HEK293 (cell line): Measurements from ENCODE around the gene TNFRSF8.
A peak's percentile ranks its signal among the peaks of the same experiment; 100 is the strongest.

ENCODE experiments used
- CTCF ChIA-PET: fragments of 350-600 bp; formaldehyde crosslinking; extraction: SDS; loops from one replicate; lab custom pipeline; 2021; ENCODE audit warnings: antibody characterized with exemption; lab: Yijun Ruan, JAX
- POLR2A ChIA-PET: fragments of 300-600 bp; formaldehyde crosslinking; extraction: SDS; loops from one replicate; lab custom pipeline; 2020; ENCODE audit warnings: antibody characterized with exemption, inconsistent platforms; lab: Yijun Ruan, JAX
- H3K27ac ChIP-seq: fragments of 200-500 bp; sonication (Bioruptor generic); 2 replicates; pipeline ENCODE4 v1.5.1; 2014; ENCODE audit warnings: low read depth, low read length, control low read depth, inconsistent platforms; ENCODE audit errors: extremely low read depth
- H3K36me3 ChIP-seq, 2 experiments: fragments of 200-500 bp in 1 of 2; sonication (Bioruptor generic) in 1 of 2; 1 replicate in 1 of 2; 2 replicates in 1 of 2; pipeline ENCODE4 v1.5.1; 2014 to 2017; ENCODE audit warnings: inconsistent platforms in 2 of 2, low read length in 2 of 2; ENCODE audit not compliant: control insufficient read depth in 2 of 2, insufficient read depth in 1 of 2
- H3K4me1 ChIP-seq: fragments of 200-500 bp; sonication (Bioruptor generic); 2 replicates; pipeline ENCODE4 v1.5.1; 2014; ENCODE audit warnings: mild to moderate bottlenecking, low read length, inconsistent platforms; ENCODE audit not compliant: control insufficient read depth, insufficient read depth
- H3K4me3 ChIP-seq: 2 replicates; pipeline ENCODE4 v1.5.1; 2011; ENCODE audit warnings: low read depth, mild to moderate bottlenecking, control low read depth, low read length, moderate library complexity
- H3K9me3 ChIP-seq: fragments of 200-500 bp; sonication (Bioruptor generic); 2 replicates; pipeline ENCODE4 v1.5.1; 2014; ENCODE audit warnings: low read depth, low read length, inconsistent platforms; ENCODE audit not compliant: control insufficient read depth, insufficient read depth
- GFI1B ChIP-seq: fragments of 450-650 bp; formaldehyde crosslinking; IDR thresholded peaks from 2 replicates; pipeline ENCODE4 v1.5.1; 2016; ENCODE audit warnings: missing biosample characterization, missing genetic modification characterization
- GLIS1 ChIP-seq: fragments of 450-650 bp; formaldehyde crosslinking; IDR thresholded peaks from 2 replicates; pipeline ENCODE4 v1.5.1; 2016; ENCODE audit warnings: missing biosample characterization, missing genetic modification characterization
- GLIS2 ChIP-seq: fragments of 450-650 bp; formaldehyde crosslinking; IDR thresholded peaks from 2 replicates; pipeline ENCODE4 v1.5.1; 2016; ENCODE audit warnings: missing biosample characterization, missing genetic modification characterization
- SCRT2 ChIP-seq: fragments of 450-650 bp; formaldehyde crosslinking; IDR thresholded peaks from 2 replicates; pipeline ENCODE4 v1.5.1; 2016; ENCODE audit warnings: missing biosample characterization, missing genetic modification characterization
- ZBTB17 ChIP-seq: fragments of 450-650 bp; formaldehyde crosslinking; IDR thresholded peaks from 2 replicates; pipeline ENCODE4 v1.5.1; 2016; ENCODE audit warnings: missing biosample characterization, missing genetic modification characterization
- ZIC2 ChIP-seq: fragments of 450-650 bp; formaldehyde crosslinking; IDR thresholded peaks from 2 replicates; pipeline ENCODE4 v1.5.1; 2016; ENCODE audit warnings: missing biosample characterization, missing genetic modification characterization
- ZNF10 ChIP-seq: fragments of 450-650 bp; formaldehyde crosslinking; IDR thresholded peaks from 2 replicates; pipeline ENCODE4 v1.5.1; 2017; ENCODE audit warnings: missing biosample characterization, missing genetic modification characterization
- ZNF239 ChIP-seq: fragments of 450-650 bp; formaldehyde crosslinking; IDR thresholded peaks from 2 replicates; pipeline ENCODE4 v1.5.1; 2016; ENCODE audit warnings: missing biosample characterization, missing genetic modification characterization
- ZNF24 ChIP-seq: fragments of 450-650 bp; formaldehyde crosslinking; IDR thresholded peaks from 2 replicates; pipeline ENCODE4 v1.5.1; 2016; ENCODE audit warnings: missing biosample characterization, missing genetic modification characterization
- ZNF366 ChIP-seq: fragments of 450-650 bp; formaldehyde crosslinking; conservative IDR thresholded peaks from 2 replicates; pipeline ENCODE4 v1.5.1; 2016; ENCODE audit warnings: missing biosample characterization, missing genetic modification characterization
- ZNF501 ChIP-seq: fragments of 450-650 bp; formaldehyde crosslinking; IDR thresholded peaks from 2 replicates; pipeline ENCODE4 v1.5.1; 2016; ENCODE audit warnings: missing biosample characterization, missing genetic modification characterization
- ZNF558 ChIP-seq: fragments of 450-650 bp; formaldehyde crosslinking; IDR thresholded peaks from 2 replicates; pipeline ENCODE4 v1.5.1; 2016; ENCODE audit warnings: missing biosample characterization, missing genetic modification characterization
- ZNF664 ChIP-seq: fragments of 450-650 bp; formaldehyde crosslinking; IDR thresholded peaks from 2 replicates; pipeline ENCODE4 v1.5.1; 2016; ENCODE audit warnings: missing biosample characterization, missing genetic modification characterization
- ZNF830 ChIP-seq: fragments of 450-650 bp; IDR thresholded peaks from 2 replicates; pipeline ENCODE4 v1.5.0; 2018; ENCODE audit warnings: missing biosample characterization, missing genetic modification characterization, low read depth, mild to moderate bottlenecking, moderate library complexity
- ZNF843 ChIP-seq: fragments of 450-650 bp; formaldehyde crosslinking; IDR thresholded peaks from 2 replicates; pipeline ENCODE4 v1.5.1; 2016; ENCODE audit warnings: missing biosample characterization, missing genetic modification characterization
- TF ChIP-seq, protein P1 (sequence below): fragments of 450-650 bp; formaldehyde crosslinking; IDR thresholded peaks from 2 replicates; pipeline ENCODE4 v1.5.0; 2017; ENCODE audit warnings: missing biosample characterization, missing genetic modification characterization, borderline replicate concordance
- TF ChIP-seq, protein P2 (sequence below): fragments of 450-650 bp; formaldehyde crosslinking; IDR thresholded peaks from 2 replicates; pipeline ENCODE4 v1.5.1; 2016; ENCODE audit warnings: missing biosample characterization, missing genetic modification characterization
- TF ChIP-seq, protein P3 (sequence below): fragments of 450-650 bp; formaldehyde crosslinking; IDR thresholded peaks from 2 replicates; pipeline ENCODE4 v1.5.1; 2016; ENCODE audit warnings: missing biosample characterization, missing genetic modification characterization

TNFRSF8 gene

DNA sequence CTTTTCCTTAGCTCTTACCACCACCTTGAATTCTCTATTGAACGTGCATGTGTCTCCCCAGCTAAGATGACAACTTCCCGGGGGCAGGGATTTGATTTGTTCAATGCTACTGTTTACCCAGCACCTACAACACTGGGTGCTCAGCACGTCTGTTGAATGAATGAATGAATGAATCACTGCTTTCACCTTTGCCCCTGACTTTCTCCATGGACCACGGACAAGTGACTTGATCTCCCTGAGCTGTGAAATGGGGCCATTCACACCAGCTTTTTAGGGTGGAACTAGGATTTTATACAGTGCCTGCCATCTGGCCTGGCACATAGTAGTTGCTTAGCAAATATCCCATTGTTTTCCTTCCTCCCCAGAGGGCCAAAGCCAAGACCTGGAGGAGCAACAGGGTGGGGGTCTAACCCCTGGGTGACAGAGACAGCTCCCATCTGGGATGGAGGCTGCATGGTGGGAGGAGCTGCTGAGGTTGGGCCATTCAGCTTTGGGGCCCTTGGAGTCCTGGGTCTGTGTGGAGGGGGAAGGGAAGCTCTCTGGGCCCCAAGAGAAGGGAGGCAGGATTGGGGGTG lies 119.4 kb downstream of the TNFRSF8 start:
- ChIA-PET CTCF (interaction anchor here (0.6 to 1.4 kb wide), 5 partner anchors 14 to 64 kb away, joined by 3 to 6 read pairs (median 3); no protein-coding TSS in a partner anchor), POLR2A (interaction anchor here (1.3 kb wide), 1 partner anchor 21 kb away, joined by 5 read pairs; no protein-coding TSS in a partner anchor)
- Histone ChIP-seq H3K36me3 (no peaks in the 10 kb centered on the region), H3K9me3 (no peaks in the 10 kb centered on the region), H3K4me3 (no peak overlapping the region), H3K4me1 (no peaks in the 10 kb centered on the region)
- 0 out of 2 replicates have a peak, but pooled peaks have one; percentile 20 for TF ChIP-seq ZNF24 (tag by site-specific recombination)
- TF ChIP-seq SCRT2 (tag by site-specific recombination), result 0 out of 2 replicates have a peak, but pooled peaks have one; percentile 23
- TF ChIP-seq ZNF664, result peak; percentile 85
- no peak for TF ChIP-seq ZNF843
- TF ChIP-seq, all 188 proteins: peak for 3
- H3K27ac ChIP-seq, result no peak overlapping the region

DNA sequence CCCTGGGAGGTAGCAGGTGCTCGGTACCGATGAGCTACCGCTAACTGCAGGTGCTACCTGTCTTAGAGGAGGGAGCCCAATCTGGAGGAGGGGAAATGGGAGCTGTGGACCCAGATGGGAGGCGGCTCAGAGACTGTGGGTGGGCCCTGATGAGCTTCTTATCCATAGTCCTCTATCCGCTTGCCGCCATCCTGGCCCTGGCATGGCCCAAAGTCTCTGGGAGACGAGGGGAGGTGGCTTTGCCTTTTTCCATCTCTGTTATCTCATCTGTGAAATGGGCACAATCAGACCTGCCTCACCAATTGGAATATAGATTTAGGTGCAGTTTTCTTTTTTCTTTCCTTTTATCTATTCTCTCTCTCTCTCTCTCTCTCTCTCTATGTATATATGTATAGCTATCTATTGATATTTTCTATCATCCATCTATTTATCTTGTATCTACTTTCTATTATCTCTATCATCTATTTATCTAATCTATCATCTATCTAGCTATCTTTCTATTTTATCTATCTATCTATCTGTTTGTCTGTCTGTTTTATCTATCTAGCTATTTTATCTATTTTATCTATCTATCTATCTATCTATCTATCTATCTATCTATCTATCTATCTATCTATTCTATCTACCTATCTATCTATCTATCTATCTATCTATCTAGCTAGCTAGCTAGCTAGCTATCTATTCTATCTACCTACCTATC lies 120.1 kb downstream of the TNFRSF8 start:
- Histone ChIP-seq H3K36me3 (no peaks in the 10 kb centered on the region), H3K9me3 (no peaks in the 10 kb centered on the region)
- CTCF ChIA-PET, result interaction anchor here (0.6 to 1.4 kb wide), 6 partner anchors 13 to 65 kb away, joined by 3 to 6 read pairs (median 3); no protein-coding TSS in a partner anchor
- peak; percentile 73 for TF ChIP-seq ZNF366 (tag by site-specific recombination)
- TF ChIP-seq, protein P1, sequence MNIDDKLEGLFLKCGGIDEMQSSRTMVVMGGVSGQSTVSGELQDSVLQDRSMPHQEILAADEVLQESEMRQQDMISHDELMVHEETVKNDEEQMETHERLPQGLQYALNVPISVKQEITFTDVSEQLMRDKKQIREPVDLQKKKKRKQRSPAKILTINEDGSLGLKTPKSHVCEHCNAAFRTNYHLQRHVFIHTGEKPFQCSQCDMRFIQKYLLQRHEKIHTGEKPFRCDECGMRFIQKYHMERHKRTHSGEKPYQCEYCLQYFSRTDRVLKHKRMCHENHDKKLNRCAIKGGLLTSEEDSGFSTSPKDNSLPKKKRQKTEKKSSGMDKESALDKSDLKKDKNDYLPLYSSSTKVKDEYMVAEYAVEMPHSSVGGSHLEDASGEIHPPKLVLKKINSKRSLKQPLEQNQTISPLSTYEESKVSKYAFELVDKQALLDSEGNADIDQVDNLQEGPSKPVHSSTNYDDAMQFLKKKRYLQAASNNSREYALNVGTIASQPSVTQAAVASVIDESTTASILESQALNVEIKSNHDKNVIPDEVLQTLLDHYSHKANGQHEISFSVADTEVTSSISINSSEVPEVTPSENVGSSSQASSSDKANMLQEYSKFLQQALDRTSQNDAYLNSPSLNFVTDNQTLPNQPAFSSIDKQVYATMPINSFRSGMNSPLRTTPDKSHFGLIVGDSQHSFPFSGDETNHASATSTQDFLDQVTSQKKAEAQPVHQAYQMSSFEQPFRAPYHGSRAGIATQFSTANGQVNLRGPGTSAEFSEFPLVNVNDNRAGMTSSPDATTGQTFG (tag by site-specific recombination), result no peak
- TF ChIP-seq ZNF501, result no peak
- no peak for TF ChIP-seq ZNF239 (tag by site-specific recombination)
- TF ChIP-seq SCRT2 (tag by site-specific recombination), result no peak
- TF ChIP-seq ZBTB17 (tag by site-specific recombination), result peak; percentile 52; the same call in 1 of the 2 replicates
- no peak for TF ChIP-seq GFI1B
- TF ChIP-seq, all 188 proteins: peak for 2
- POLR2A ChIA-PET, result interaction anchor here (1.3 kb wide), 1 partner anchor 22 kb away, joined by 5 read pairs; no protein-coding TSS in a partner anchor
- Histone ChIP-seq H3K4me1 (no peaks in the 10 kb centered on the region), H3K4me3 (no peak overlapping the region), H3K27ac (no peak overlapping the region)

DNA sequence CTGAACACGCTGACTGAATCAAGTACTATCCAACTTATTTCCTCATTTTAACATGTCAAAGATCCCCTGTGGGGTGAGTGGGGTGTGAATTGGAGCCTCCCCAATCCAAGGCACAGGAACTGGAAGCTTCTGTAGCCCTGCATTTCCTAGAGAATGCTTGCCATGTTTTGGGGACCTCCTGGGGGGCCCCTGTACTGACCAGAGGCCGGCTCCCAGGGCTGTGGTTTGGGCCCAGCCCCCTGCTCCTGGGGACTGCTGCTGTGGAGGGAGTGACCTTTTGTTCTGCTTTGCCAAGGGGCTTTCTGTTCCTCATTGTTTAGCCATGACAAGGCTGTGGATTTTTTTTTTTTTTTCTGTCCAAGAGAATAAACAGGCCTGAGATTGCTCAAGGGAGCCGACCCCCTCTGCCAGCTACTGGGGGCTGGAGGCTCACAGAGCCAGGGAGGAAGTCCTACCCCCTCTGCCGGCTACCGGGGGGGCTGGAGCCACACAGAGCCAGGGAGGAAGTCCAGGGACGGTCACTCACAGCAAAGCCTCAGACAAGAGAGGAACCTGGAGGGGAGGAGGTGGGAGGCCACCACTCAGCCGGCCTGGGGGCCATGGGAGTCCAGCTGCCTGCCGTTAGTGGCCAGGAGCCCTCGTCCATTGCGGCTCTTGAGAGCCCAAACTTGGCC lies 121.0 kb downstream of the TNFRSF8 start:
- Histone ChIP-seq H3K4me1 (no peaks in the 10 kb centered on the region), H3K36me3 (no peaks in the 10 kb centered on the region)
- no peak for TF ChIP-seq ZNF10 (tag by site-specific recombination)
- peak; percentile 17; the same call in 1 of the 2 replicates for TF ChIP-seq GLIS1
- TF ChIP-seq, protein P2, sequence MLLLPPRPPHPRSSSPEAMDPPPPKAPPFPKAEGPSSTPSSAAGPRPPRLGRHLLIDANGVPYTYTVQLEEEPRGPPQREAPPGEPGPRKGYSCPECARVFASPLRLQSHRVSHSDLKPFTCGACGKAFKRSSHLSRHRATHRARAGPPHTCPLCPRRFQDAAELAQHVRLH (tag by site-specific recombination), result no peak
- TF ChIP-seq ZNF830 (tag by site-specific recombination), result no peak
- TF ChIP-seq ZIC2, result 0 out of 2 replicates have a peak, but pooled peaks have one; percentile 17
- TF ChIP-seq, protein P3, sequence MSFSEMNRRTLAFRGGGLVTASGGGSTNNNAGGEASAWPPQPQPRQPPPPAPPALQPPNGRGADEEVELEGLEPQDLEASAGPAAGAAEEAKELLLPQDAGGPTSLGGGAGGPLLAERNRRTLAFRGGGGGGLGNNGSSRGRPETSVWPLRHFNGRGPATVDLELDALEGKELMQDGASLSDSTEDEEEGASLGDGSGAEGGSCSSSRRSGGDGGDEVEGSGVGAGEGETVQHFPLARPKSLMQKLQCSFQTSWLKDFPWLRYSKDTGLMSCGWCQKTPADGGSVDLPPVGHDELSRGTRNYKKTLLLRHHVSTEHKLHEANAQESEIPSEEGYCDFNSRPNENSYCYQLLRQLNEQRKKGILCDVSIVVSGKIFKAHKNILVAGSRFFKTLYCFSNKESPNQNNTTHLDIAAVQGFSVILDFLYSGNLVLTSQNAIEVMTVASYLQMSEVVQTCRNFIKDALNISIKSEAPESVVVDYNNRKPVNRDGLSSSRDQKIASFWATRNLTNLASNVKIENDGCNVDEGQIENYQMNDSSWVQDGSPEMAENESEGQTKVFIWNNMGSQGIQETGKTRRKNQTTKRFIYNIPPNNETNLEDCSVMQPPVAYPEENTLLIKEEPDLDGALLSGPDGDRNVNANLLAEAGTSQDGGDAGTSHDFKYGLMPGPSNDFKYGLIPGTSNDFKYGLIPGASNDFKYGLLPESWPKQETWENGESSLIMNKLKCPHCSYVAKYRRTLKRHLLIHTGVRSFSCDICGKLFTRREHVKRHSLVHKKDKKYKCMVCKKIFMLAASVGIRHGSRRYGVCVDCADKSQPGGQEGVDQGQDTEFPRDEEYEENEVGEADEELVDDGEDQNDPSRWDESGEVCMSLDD (tag by site-specific recombination), result no peak
- peak; percentile 56; the same call in 1 of the 2 replicates for TF ChIP-seq GLIS2 (tag by site-specific recombination)
- TF ChIP-seq ZNF558 (tag by site-specific recombination), result no peak
- TF ChIP-seq, all 188 proteins: peak for 3
- Histone ChIP-seq H3K4me3 (no peak overlapping the region), H3K9me3 (no peaks in the 10 kb centered on the region), H3K27ac (no peak overlapping the region)
- POLR2A ChIA-PET, result no interaction called here
- CTCF ChIA-PET, result no interaction called here
